ENCODE measurements around the gene RNGTT.

The RNGTT gene

DNA sequence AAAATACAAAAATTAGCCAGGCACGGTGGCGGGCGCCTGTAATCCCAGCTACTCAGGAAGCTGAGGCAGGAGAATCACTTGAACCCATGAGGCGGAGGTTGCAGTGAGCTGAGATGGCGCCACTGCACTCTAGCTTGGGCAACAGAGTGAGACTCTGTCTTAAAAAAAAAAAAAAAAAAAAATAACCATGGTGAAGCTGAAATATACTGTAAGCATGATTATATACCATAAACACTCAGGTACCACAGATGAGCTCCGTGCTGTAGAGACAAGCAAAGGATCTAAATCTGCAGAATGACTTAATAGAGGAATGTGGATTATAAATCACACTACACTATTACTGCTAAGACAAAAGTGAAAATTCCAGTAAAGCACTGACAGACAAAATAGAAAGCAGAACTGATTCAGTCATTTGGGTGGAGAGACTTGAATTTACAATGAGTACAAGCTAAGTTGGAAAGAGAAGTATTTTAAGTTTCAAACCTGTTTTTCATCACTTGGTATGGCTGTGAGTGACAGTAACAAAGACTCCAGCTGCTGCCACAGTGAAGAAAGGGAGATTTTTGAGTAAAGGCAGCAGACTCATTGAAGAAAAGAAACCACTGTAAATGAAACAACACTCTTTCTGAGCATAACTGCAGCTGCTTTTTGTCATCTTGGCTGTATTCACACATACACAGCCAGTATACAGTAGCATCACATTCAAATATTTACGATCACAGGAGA is 322.1 kb downstream of the RNGTT start:
- no peak for DNase-seq

DNA sequence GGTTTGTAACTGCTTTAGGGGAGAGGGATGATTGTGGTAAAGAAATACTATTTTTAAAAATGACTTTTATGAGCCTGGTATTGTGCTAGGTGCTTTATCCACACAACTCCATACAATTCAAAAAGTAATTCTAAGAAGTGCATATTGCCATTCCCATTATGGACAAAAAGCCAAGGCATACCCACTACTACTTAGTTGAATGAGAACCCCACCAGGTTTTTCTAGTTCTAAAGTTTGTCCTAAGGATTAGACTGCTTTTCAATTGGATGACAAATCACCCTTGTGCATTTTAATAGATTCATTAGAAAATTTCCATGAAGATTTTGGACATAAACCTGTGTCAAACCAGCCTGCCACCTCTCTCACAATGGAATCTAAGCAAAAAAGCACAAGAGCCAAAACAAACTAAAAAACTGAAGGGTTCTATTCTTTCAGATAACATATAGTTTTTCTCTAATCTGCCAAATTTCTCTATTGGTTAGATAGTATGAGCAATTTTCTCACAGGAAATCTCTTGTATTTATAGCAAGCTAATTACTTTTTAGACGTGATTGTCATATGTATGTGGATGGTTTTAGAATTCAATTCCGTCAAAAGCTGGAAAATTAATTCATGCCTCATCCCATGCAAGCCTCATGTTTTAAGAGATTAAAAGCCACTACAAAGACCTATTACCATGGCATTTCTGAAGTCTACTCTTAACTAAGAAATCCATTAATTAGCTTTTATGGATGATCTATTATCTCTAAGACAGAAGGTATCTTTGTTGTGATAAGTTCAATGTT is 325.5 kb downstream of the RNGTT start:
- no peak for DNase-seq

DNA sequence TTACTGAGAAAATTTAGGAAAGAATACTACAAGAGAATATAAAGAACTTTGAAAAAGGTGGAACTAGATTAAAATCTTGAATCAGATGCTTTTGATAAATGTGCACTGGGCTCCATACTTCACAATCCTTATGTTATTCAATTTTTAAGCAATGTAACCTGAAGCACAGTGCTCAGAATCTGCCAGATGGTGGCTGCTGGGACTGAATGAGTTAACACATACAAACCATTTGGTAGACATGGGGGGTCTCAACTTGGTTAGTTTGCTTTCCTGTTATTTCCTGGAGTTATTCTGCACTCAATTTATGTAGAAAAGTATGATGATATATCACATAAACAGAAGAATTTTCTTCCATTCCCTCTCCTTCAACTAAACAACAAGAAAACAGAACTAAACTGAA is 326.5 kb downstream of the RNGTT start:
- no peak for DNase-seq

DNA sequence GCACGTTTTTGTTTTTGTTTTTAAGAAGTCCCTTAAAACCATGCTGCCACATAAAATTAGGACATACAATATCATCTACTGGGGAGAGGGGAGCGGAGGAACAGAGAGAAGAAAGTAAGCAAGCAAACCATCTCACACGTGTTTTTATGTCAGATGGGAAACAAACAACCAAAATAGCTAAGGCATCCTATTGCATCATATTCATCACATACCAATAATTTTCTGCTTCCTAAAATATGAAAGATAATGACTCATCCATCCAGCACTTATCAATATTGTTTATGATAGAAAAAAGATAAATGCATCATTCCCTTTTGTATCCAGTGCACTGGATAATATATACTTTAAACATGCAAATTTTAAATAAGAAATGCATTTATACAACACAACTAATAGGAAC is 329.6 kb downstream of the RNGTT start:
- DNase-seq = no peak

DNA sequence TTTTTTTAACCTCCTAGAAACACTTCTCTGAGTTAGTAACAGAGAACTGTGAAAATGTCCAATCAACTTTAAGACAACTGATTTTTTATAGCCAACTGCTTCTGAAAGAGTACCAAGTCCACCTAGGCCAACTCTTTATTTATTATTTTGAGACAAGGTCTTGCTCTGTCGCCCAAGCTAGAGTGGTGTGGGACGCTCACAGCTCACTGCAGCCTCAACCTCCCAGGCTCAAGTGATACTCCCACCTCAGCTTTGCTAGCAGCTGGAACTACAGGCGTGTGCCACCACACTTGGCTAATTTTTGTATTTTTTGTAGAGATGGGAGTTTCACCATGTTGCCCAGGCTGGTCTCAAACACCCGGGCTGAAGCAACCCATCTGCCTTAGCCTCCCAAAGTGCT is 331.6 kb downstream of the RNGTT start:
- DNase-seq = no peak

DNA sequence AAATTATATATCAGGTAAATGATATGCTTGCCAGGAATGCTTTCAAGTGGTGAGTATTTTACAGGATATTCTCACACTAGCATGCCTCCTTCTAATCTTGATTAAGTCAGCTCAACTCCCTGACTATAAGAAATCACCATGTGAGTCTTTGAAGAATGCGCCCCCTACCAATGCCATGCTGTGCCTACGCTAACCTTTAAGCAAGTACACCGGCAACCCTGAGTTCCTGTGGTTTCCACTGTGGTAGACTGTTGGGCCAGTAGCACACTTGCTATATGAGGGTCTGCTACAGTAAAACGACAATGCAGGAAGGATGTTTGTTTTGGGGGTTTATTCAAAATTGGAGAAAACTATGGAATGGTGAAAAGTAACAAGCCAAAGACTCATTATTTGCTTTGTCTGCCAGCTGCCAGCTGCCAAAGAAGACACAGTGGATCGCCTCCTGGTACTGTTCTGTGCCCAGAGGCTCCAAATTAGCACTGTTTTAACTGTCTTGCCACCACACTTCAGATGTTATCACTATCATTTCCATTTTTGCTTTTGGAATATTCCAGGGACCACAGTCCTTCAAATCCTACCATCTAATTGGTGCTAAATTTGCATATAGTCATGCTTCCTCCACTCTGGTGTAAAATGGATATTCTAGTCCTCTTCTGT is 333.5 kb downstream of the RNGTT start:
- DNase-seq = peak; percentile 2

DNA sequence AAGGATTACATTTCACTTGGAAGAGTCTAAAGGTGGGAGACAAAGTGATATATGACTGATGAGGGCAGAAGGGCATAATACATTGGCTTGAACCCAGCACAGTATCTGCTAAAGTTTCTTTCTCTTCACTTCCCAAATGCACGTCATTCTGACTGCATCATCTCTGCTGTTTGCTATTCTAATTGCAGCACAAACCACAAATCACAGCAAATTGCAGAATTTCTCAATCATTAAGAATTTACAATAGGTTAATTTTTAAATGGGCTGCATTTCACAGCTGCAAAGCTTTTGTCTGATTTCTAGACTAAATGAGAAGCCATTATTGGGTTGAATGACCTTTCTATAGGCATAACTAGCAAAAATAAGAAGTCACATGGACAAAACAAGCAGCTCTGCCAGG is 337.0 kb downstream of the RNGTT start:
- no peak for DNase-seq

DNA sequence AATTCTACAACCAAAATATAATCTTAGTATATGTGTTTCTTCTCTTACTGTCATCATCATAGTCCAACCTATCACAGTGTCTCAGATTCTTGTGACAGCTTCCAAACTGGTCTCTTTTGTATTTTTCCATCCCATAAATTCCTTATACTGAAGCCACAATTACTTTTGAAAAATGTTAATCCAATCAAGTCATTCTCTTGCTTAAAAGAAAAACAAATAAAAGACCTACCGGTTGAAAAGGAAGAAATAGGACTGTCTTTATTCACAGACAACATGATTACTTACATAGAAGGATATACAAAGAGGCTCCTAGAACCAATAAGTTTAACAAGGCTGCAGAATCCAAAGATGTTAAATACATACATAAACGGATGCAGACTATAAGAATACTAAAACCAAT is 339.9 kb downstream of the RNGTT start:
- DNase-seq = no peak

DNA sequence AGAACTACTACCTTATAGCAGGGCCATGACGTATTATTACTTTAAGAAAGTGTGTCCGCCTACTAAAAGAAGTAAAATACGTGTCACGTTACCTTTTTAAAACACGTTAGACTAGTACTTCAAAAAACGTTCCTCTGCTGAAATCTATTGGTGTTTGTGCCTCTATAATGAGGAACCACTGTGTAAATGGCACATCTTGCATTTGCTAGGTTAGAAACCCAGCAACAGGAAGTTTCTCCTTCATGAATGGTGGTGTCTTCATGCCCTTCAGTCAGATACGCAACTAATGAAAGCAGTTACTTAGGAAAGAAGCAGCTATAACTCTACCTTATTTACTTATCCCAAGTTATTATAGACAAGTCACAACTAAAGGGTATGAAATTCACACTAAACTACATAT is 343.5 kb downstream of the RNGTT start:
- DNase-seq = no peak

DNA sequence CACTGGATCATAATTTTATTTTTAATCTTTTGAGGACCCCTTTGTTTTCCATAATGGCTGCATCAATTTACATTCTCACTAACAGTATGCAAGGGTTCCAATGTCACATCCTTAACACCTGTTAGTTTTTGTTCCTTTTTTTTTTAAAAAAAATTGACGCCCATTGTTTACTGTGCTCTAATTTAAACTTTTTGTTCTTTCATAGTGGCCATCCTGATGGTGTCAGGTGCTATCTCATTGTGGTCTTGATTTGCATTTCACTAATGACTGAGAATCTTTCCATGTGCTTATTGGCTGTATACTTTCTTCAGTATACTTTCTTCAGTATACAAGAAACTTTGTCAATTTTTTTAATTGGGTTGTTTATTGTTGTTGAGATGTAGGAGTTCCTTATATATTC is 347.0 kb downstream of the RNGTT start:
- DNase-seq = no peak

DNA sequence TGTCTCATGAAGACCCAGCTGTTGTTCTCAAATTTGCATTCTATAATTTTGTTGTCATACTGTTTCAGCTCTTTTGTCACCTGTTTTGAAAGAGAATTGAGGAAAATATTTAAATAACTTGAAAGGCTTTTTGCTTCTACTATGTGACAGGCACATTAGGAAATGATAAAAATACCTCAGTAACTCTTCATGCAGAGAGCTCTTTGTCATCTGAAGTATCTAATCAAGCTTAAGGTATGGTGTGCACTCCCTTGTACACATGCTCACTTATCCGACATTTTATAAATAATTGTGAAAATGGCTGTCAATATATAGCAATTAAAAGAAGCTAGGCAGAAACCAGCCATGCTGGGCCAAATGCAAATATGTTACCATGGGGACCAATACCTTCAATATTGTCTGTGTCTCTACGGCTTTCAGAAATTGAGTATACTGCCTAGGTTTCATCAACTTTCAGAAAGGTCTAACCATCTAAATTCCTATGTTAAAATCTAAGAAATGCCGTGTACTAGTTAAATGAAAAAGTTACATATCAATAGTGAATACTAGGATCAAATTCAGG is 349.0 kb downstream of the RNGTT start:
- no peak for DNase-seq

DNA sequence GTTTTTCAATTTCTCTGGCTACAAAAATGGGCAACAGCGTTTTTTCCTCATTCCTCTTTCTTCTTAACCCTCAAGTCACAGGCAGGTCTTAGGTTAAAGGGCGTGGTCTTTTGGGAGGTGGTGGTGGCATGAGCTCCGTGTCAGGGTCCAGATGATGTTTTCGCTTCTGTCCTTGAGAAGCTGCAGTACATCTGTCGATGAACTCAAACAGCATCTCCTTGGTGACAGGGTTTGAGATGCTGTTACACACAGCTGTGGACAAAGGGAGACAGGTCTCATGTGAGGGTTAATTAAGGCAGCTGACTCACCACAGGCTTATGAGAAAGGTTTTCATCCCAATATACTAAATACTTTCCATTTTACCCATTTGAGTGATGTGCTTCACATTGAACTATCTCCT is 350.8 kb downstream of the RNGTT start:
- DNase-seq = no peak

DNA sequence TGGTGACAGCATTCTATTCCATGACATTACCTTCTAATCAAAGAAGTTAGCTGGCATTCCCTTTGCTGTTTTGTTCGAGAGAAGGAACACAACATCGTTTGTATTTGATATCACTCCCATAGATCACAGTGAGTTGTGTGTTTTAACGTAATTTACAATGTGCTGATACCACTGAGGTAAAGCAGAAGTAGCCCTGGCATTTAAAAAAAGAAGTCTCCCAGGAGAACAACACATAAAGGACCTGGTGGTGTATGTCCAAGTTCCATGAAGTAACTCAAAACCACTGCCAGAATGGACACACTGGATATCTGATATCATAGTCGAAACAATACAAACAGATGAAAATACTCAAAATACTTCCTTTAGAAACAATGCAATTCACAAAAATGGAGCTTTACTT is 351.7 kb downstream of the RNGTT start:
- no peak for DNase-seq

DNA sequence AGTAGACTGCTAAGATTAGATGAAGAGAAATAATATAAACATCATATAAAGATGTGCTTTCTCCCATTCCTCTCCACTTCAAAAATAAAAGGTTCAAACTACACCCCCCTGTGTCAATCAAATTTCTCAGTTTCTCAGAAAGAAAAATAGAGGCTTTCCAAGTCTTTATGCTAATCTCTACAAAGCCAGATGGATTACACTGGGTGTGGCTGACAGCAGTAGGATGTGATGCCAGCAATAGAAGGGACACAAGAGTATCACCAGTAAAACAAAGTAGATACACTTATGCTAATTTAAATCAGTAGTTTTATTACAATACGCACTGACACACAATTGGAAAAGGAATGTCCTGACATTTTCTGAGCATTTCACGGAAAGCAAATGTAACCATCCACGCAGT is 353.4 kb downstream of the RNGTT start:
- no peak for DNase-seq

DNA sequence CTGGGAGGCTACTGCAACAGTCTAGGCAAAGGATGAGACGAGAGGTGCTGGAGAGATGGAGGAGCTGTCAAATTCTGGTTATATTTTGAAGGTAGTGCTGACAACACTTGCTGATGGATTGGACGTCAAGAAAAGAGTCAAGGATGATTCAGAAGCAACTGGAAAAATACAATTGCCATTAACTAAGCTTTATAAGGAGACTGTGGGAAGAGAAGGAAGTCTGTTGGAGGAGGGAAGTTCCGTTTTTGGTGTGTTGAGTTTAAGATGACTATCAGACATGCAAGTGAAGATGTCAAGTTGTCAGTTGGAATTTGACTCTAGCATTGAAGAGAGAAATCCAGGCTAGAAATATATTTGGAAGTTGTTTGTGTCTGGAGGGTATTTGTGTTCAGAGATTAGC is 358.1 kb downstream of the RNGTT start:
- DNase-seq = no peak

DNA sequence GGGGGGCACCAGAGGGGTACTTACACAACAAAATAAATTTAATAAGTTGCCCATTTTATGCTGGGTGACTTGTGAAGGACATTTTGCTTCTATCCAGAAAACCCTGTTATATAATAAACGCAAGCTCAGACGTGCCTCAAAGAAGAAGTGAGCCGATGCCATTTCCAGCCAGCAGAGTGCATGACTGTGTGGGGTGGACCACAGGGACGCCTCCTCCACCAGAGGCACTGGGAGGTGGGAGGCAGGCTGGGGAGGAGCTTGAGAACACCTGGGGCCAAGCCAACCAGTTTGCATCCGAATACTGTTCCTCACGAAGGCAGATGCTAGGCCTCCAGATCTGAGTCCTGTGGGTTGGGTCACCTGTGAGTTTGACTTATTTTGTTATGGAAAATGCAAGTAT is 363.8 kb downstream of the RNGTT start:
- DNase-seq = no peak

DNA sequence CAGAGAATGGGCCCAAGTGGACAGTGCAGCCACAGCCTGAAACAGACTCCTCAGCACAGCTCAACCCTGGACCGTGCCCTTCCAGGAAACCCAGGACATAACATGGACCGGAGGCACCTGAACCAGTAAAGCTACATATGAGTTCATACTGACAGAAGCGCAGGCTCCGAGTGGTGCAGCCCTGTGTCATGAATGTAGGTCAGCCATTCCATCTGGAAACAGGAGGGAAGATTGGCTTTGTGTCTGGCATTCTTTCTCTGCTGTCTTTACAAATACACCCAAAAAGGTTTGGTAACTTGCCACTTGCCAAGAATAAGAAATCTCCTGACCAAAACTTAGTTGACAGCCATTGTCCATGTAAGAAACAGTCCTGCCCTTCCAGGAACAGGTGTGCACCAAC is 366.6 kb downstream of the RNGTT start:
- DNase-seq = no peak

DNA sequence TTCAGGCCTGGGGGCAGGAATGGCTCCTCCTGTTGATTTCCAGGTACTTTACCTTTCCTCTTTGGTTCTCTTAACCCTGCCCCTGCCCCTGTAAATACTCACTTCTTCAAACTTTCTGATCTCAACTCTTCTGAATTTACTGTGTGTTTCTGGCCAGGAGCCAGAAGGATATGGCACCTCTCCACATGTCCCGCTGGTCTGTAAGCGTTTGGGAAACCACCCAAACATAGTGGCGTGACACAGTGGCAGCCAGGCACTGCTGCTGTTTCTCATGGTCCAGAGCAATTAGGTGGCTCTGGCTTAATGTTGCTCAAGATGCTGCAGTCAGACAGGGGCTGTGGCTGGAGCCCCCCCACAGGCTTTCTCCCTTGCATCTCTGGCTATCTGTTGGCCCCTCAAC is 374.5 kb downstream of the RNGTT start:
- no peak for DNase-seq

DNA sequence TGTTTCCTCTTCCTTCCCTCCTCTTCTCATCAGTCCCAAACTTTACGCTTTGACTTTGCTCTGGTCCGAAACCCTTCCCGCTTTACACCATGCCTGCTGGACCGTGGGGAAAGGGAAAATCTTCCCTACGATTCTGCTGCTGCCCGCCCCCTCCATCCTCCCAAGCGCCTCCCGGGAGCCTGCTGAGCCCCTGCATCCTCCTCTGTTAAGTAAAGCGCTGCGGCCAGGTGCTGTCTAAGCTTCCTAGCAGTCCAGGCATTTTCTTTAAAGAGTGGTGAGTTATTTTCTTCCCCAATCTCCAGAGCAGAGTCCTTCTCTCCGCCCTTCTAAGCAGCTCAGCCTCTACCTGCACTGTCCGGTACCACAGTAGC is 376.3 kb downstream of the RNGTT start:
- no peak for DNase-seq

DNA sequence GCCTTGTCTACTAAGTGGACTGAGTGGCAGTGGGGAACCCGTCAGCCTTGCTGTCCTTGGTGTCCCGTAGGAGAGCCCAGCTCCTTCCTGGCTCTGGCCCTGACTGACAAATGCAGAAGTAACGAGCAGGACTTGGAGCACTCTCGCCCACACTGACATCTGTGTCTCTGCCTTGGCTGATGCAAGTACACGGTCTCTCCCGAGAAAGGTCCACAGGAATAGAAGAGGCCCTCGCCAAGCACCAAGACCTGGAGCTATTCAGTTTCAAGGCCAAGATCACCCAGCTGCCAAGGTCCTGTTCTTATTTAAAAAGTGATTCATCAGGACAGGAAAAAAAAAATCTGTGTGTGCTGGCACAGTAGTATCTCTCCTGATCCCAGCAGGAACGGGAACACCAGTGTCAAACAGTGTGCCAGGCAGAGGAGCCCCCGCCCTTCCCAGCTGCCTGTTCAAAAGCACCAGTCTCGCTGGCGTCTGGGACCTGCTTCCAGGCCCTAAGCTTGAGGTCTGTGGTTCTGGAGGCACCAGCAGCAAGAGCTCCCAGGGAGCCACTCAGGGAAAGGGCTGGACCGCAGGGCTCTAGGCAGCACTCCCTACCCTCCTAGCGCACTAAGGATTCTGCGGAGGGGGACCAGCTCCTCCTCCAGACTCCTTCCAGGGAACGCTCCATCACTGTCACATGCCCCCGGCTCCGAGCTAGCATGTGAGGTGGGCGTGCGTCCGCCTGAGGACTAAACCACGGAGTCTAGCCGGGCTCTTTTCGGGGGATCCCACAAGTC is 376.9 kb downstream of the RNGTT start:
- peak; percentile 1 for DNase-seq

DNA sequence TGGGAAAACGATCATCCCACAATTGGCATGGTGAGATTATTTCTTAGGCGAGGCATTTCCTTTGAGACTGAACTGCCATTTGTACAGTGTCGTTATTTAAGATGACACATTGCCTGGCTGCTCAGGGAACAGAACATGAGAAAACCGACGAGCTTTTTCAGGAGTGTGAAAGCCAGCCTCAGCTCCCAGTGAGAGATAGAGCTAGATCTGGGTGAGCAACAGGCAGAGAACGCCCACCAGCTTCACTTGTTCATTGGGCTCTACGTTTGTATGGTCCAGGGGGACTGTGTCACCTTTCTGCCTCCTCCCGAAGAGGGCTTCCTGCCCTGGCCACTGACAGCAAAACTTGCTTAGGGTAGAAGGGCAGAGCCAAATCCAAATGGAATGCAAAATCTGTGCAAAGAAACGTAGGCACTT is 378.1 kb downstream of the RNGTT start:
- no peak for DNase-seq

DNA sequence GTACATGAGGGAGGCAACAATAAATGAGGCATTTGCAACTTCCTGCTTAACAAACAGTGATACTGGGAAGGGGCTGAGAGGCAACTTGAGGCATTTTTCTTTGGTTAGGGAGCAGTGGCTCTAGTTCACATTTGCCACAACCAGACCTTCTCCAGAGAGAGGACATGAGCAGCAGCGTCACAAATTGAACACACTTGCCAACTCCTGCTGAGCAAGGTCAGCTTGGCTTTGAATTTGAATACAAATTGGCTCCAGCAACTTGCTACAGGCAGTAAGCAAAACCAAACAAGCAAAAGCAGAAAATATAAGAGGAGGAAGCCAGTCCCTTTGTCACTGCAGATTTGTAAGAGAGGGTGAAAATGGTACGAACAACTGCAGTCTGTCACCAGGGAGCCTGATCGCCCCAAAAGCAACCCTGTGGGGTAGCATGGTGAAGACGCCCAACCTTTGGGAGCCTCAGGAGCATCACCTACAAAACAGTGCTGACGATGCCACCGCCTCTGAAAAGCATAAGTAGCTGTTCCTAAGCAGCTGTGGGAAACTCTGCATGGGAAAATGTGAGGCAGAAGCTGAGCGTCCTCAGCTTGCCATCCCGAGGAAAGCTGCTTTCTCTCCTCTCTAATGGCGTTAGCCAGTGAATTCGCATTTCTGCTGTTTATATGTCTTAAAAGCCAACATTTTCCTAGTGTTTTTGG is 378.7 kb downstream of the RNGTT start:
- no peak for DNase-seq

Measured in EL (cell line).